B cell (primary cell): ENCODE data around the gene NLGN1.

Experiments used
- CTCF ChIP-seq: fragments of 200-600 bp; IDR thresholded peaks from one replicate; pipeline ENCODE4 v1.8.0; 2022; ENCODE audit warnings: antibody characterized with exemption, mild to moderate bottlenecking
- EZH2 ChIP-seq: IDR thresholded peaks from 2 replicates; pipeline ENCODE4 v1.6.1; 2012; ENCODE audit warnings: borderline replicate concordance, low read depth, mild to moderate bottlenecking, moderate library complexity, low read length; ENCODE audit not compliant: insufficient read depth, poor library complexity, severe bottlenecking

GRCh38 chr3:173773800-173774199, 376.3 kb downstream of the NLGN1 start:
- TF ChIP-seq CTCF (no peak), EZH2 (no peak)
